B cell (primary cell): ENCODE results near the gene ELF1. TPM values are rescaled to one million over a fixed set of nuclear protein-coding genes. Genes with fewer than 3 reads are reported as not detected.

Experiments used
- ATAC-seq: fragments of 200-7000 bp; cut with Tn5 transposase; one replicate; pipeline ENCODE4 v1.10.0; 2021; ENCODE audit warnings: low read depth, mild to moderate bottlenecking, moderate number of reproducible peaks, moderate library complexity
- CTCF ChIA-PET: fragments of 350-600 bp; sonication (Branson Sonifier 250); formaldehyde crosslinking; loops from one replicate; lab custom pipeline; 2021; ENCODE audit warnings: antibody characterized with exemption, inconsistent platforms; lab: Charles Lee
- POLR2A ChIA-PET: fragments of 350-600 bp; sonication (Branson Sonifier 250); formaldehyde crosslinking; loops from one replicate; lab custom pipeline; 2021; ENCODE audit warnings: antibody characterized with exemption; lab: Charles Lee
- DNase-seq: peaks from one replicate; pipeline ENCODE4 v3.0.0; 2013
- H2AFZ ChIP-seq: 2 replicates; pipeline ENCODE4 v1.6.1; 2012; ENCODE audit warnings: mild to moderate bottlenecking, low read depth, low read length; ENCODE audit not compliant: insufficient read depth, poor library complexity, severe bottlenecking
- H3K27ac ChIP-seq, 2 donors: 1 replicate in 1 of 2; 2 replicates in 1 of 2; pipeline ENCODE4 v1.5.1; 2012 to 2013; ENCODE audit warnings: low read length in 2 of 2, mild to moderate bottlenecking in 2 of 2, moderate library complexity in 1 of 2
- H3K27me3 ChIP-seq, 4 experiments: fragments of 200-600 bp in 1 of 4; sonication (generic) in 1 of 4; replicated peaks in 1 of 4; 1 replicate in 2 of 4; 2 replicates in 2 of 4; pipeline versions ENCODE4 v1.6.1 to v1.7.0; 2013 to 2016; ENCODE audit warnings: low read length in 3 of 4, mild to moderate bottlenecking in 2 of 4, mixed read lengths in 1 of 4, moderate library complexity in 1 of 4; ENCODE audit not compliant: insufficient read depth in 4 of 4, control insufficient read depth in 3 of 4; ENCODE audit errors: control extremely low read depth in 1 of 4
- H3K36me3 ChIP-seq, 2 experiments: replicated peaks in 1 of 2; 1 replicate in 1 of 2; 2 replicates in 1 of 2; pipeline versions ENCODE4 v1.6.1 to v1.7.1; 2013; ENCODE audit warnings: low read length in 1 of 2; ENCODE audit not compliant: insufficient read depth in 2 of 2, control insufficient read depth in 1 of 2; ENCODE audit errors: control extremely low read depth in 1 of 2, extremely low read depth in 1 of 2
- H3K4me1 ChIP-seq, 2 donors: fragments of 200-600 bp in 1 of 2; sonication (generic) in 1 of 2; 1 replicate in 1 of 2; 2 replicates in 1 of 2; pipeline versions ENCODE4 v1.5.1 to v1.6.1; 2013 to 2017; ENCODE audit warnings: low read length in 2 of 2; ENCODE audit not compliant: control insufficient read depth in 2 of 2, insufficient read depth in 2 of 2
- H3K4me2 ChIP-seq: replicated peaks from 2 replicates; pipeline ENCODE3; 2012; ENCODE audit warnings: mild to moderate bottlenecking, low read depth, low read length; ENCODE audit not compliant: poor library complexity, severe bottlenecking
- H3K4me3 ChIP-seq, 5 experiments: fragments of 200-600 bp in 1 of 5; sonication (generic) in 1 of 5; 1 replicate in 3 of 5; 2 replicates in 2 of 5; pipeline versions ENCODE4 v1.5.1 to v1.7.0; 2011 to 2016; ENCODE audit warnings: low read length in 4 of 5, mild to moderate bottlenecking in 4 of 5, low read depth in 2 of 5, control low read depth in 1 of 5, moderate library complexity in 1 of 5; ENCODE audit not compliant: insufficient read depth in 1 of 5; ENCODE audit errors: control extremely low read depth in 1 of 5, extremely low read depth in 1 of 5
- H3K79me2 ChIP-seq: fragments of 200-600 bp; sonication (generic); one replicate; pipeline ENCODE4 v1.6.0; 2016; ENCODE audit warnings: low read length; ENCODE audit not compliant: control insufficient read depth, insufficient read depth
- H3K9ac ChIP-seq: fragments of 200-600 bp; sonication (generic); 2 replicates; pipeline ENCODE4 v1.6.1; 2017; ENCODE audit warnings: mild to moderate bottlenecking, low read length, moderate library complexity
- H3K9me3 ChIP-seq, 3 donors: one replicate each; pipeline versions ENCODE4 v1.6.1 to v1.7.1; 2013; ENCODE audit warnings: low read length in 2 of 3; ENCODE audit not compliant: control insufficient read depth in 2 of 3, insufficient read depth in 1 of 3; ENCODE audit errors: control extremely low read depth in 1 of 3
- H4K20me1 ChIP-seq: 2 replicates; pipeline ENCODE4 v1.6.0; 2012; ENCODE audit warnings: mild to moderate bottlenecking, low read length; ENCODE audit not compliant: insufficient read depth, control insufficient read depth, poor library complexity, severe bottlenecking
- H3K27ac Mint-ChIP-seq: one replicate; pipeline ENCODE4 v1.8.0; 2021; ENCODE audit warnings: mixed read lengths
- H3K27me3 Mint-ChIP-seq: one replicate; pipeline ENCODE4 v1.8.0; 2021; ENCODE audit warnings: mixed read lengths
- H3K4me1 Mint-ChIP-seq: one replicate; pipeline ENCODE4 v1.8.0; 2021; ENCODE audit warnings: mixed read lengths
- H3K4me3 Mint-ChIP-seq: one replicate; pipeline ENCODE4 v1.8.0; 2021; ENCODE audit warnings: mixed read lengths
- H3K9me3 Mint-ChIP-seq: one replicate; pipeline ENCODE4 v1.8.0; 2022; ENCODE audit warnings: mixed read lengths; ENCODE audit not compliant: insufficient read depth
- EZH2 ChIP-seq: IDR thresholded peaks from 2 replicates; pipeline ENCODE4 v1.6.1; 2012; ENCODE audit warnings: borderline replicate concordance, low read depth, mild to moderate bottlenecking, moderate library complexity, low read length; ENCODE audit not compliant: insufficient read depth, poor library complexity, severe bottlenecking
- WGBS: methylation state at CpG from one replicate; pipeline ENCODE4 v1.1.5; 2013; ENCODE audit warnings: missing lambda C conversion rate; ENCODE audit not compliant: insufficient coverage; 5-methylcytosine and 5-hydroxymethylcytosine counted together
- intact Hi-C: fragments of 100-400 bp; cut with micrococcal nuclease; formaldehyde crosslinking; loops from one replicate; pipeline ENCODE4 v1.10.0; 2022
- polyA plus RNA-seq: library from polyadenylated mRNA; depleted of rRNA; stranded (reverse); fragments of >200 nt; gene quantifications from 2 replicates; pipeline ENCODE4 v1.2.3, GENCODE V29; 2012
- total RNA-seq, 2 donors: library from RNA; stranded (reverse); fragments of 120-200 nt in 1 of 2; gene quantifications; 1 replicate in 1 of 2; 2 replicates in 1 of 2; pipeline versions ENCODE4 v1.2.3 to v1.2.4, GENCODE V29; 2013 to 2022
- TF ChIP-seq, protein P1 (sequence below): fragments of 200-600 bp; IDR thresholded peaks from one replicate; pipeline ENCODE4 v1.8.0; 2022; ENCODE audit warnings: antibody characterized with exemption, mild to moderate bottlenecking

The ELF1 gene
- total and polyA plus RNA-seq, 2 donors (not counting 1 experiment from before 2014, with no cell fraction given) = 62.0 to 186 TPM

DNA sequence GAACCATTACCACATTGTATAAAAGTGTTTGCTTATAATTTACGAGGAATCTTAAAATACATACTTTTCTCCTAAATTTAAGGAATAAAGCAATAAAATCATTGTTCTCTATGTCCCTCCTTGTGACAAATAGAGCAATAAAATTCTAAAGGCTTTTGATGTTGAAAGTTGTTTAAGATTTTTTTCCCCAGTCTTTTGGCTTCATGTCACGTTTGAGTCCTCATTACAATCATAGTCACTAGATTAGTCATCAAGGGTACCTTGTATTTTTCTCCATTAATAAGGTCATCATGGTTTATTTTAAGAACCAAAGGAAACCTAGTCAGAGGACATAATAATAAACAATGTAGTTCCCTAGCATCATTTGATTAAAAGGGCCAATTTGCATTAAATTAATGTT is 45.4 kb upstream of the ELF1 start:
- Mint-ChIP-seq H3K4me3 (no peak overlapping the region), H3K4me1 (peaks cover 16% of the 10 kb centered on the region), H3K27me3 (no peaks in the 10 kb centered on the region), H3K9me3 (no peaks in the 10 kb centered on the region), H3K27ac (no peak overlapping the region)
- no peak for TF ChIP-seq EZH2
- TF ChIP-seq, protein P1, sequence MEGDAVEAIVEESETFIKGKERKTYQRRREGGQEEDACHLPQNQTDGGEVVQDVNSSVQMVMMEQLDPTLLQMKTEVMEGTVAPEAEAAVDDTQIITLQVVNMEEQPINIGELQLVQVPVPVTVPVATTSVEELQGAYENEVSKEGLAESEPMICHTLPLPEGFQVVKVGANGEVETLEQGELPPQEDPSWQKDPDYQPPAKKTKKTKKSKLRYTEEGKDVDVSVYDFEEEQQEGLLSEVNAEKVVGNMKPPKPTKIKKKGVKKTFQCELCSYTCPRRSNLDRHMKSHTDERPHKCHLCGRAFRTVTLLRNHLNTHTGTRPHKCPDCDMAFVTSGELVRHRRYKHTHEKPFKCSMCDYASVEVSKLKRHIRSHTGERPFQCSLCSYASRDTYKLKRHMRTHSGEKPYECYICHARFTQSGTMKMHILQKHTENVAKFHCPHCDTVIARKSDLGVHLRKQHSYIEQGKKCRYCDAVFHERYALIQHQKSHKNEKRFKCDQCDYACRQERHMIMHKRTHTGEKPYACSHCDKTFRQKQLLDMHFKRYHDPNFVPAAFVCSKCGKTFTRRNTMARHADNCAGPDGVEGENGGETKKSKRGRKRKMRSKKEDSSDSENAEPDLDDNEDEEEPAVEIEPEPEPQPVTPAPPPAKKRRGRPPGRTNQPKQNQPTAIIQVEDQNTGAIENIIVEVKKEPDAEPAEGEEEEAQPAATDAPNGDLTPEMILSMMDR = no peak
- H2AFZ ChIP-seq = no peak overlapping the region
- no peaks in the 10 kb centered on the region for H4K20me1 ChIP-seq
- ChIA-PET POLR2A (no interaction called here), CTCF (interaction anchor here (0.7 to 3.3 kb wide), 3 partner anchors 10 to 899 kb away, joined by 3 to 15 read pairs (median 10); no protein-coding TSS in a partner anchor)
- no peak overlapping the region for H3K4me3 ChIP-seq
- H3K4me1 ChIP-seq = peaks cover 9 to 10% of the 10 kb centered on the region in 2 donors
- ATAC-seq (no peak), DNase-seq (no peak)
- no peak overlapping the region for H3K4me2 ChIP-seq
- no peaks in the 10 kb centered on the region for H3K27me3 ChIP-seq
- H3K9me3 ChIP-seq = no peaks in the 10 kb centered on the region
- intact Hi-C loops = no loop called here
- peaks cover 10 to 25% of the 10 kb centered on the region in 2 experiments for H3K36me3 ChIP-seq
- H3K9ac ChIP-seq = no peak overlapping the region
- peaks cover 31% of the 10 kb centered on the region for H3K79me2 ChIP-seq
- WGBS = no CpG with 5 or more reads among the region's 2 CpGs
- H3K27ac ChIP-seq = no peak overlapping the region
